CMK (cell line): ENCODE data around the gene CTAG1B.
"Not testable (repeated sequence)": the region's sequence is repeated elsewhere in the genome, so short reads cannot be mapped to it uniquely, and the experiment has no call there.

Source experiments
- DNase-seq: peaks from one replicate; pipeline ENCODE4 v3.0.0-alpha.2; 2010; ENCODE audit warnings: low read depth

The CTAG1B gene

DNA sequence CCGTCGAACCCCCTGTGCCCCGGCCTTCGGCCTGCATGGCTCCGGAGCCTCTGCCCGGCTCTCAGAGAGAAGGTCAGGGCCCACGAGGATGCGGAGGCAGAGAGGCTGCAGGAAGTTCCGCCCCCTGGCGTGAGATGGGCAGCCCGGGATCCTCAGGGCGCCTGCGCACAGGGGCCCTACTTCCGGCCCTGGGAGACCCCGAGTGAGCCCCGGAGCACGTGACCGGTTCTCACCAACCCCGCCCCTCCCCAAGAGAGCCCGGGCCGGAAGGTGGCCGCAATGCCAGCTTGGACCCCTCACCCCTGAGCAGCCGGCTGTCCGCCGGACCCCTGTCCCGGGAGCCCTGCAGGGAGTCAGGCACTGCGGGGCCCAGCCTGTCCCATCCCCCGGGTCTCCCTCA lies at the start of gene CTAG1B:
Gene CTAG1B (minus strand): TSS at position 101 of the 400 bp plus-strand sequence. CDS start 64 bp downstream, at position 37.
- not testable (repeated sequence) for DNase-seq

DNA sequence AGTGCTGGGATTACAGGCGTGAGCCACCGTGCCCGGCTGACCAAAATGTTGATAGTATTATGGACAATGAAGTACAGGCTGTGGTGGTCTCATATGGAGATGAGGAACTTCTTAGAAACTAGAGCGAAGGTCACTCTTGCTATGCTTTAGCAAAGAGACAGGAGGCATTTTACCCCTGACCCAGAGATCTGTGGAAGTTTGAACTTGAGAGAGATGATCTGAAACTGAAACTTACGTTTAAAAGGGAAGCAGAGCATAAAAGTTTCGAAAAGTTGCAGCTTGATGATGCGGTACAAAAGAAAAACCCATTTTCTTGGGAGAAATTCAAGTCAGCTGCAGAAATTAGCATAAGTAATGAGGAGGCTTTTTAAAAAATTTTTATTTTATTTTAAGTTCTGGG lies 42.8 kb upstream of the CTAG1B start:
- DNase-seq, result no peak

DNA sequence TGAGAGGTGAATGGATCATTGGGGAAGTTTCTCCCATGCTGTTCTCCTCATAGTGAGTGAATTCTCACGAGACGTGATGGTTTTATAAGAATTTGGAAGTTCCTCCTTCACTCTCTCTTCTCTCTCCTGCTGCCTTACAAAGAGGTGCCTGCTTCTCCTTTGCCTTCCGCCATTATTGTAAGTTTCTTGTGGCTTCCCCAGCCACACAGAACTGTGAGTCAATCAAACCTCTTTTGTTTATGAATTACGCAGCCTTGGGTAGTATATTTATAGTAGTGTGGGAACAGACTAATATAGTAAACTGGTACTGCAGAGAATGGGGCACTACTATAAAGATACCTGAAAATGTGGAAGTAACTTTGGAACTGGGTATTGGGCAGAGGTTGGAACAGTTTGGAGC lies 42.1 kb upstream of the CTAG1B start:
- no peak for DNase-seq

DNA sequence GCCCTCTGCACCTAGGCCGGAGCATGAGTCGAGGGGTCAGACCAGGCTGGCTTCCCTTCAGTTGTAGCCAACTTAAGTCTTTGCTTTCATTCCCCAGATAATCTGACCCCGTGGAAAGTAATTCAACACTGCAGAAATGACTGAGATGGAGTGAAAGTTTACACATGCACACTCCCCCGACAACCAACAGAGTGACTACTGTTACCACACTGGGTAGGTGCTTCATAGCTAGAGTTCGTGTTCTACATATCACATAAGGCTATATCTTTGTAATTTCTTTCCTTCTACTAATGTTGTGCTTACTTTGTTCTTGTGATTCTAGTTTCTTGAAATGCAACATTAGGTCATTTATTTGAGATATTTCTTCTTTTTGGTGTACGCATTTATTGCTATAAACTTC lies 41.5 kb upstream of the CTAG1B start:
- no peak for DNase-seq

DNA sequence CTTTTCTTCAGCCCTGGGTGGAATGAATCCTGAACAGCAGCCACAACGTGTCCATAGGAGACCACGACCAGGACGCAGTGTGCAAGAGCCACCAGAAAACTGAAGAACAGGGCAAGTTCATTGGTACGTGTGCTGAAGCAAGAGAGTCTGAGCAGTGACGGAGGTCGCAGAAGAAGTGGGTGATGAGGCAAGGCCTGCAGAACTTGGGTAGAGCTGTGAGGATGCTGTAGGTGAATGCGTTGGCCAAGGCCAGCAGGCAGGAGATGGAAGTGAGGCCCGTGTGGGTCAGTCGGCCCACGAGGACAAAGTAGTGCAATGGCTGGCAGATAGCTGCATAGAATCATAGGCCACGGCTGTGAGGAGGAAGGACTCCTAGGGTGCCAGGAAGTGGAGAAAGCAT lies 39.9 kb upstream of the CTAG1B start:
- DNase-seq, result no peak

DNA sequence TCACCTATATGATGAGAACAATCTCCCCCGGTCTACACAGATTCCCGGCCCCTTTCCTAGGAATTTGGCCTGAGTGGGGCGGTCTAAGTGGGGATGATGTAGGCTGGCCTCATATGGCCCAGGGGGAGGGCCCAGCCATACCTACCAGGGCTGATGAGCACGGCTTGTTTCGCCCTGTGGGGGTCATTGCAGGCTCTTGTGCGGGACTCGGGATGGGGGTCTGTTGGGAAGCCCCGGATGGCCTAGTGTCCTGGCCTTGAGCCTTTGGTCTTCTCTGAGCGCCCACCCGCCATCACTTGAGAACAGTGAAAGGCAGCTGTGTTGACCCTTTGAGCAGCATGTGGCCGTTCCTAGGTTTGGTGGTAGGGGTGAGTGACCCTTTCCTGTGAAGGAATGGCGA lies 39.1 kb upstream of the CTAG1B start:
- DNase-seq, result no peak

DNA sequence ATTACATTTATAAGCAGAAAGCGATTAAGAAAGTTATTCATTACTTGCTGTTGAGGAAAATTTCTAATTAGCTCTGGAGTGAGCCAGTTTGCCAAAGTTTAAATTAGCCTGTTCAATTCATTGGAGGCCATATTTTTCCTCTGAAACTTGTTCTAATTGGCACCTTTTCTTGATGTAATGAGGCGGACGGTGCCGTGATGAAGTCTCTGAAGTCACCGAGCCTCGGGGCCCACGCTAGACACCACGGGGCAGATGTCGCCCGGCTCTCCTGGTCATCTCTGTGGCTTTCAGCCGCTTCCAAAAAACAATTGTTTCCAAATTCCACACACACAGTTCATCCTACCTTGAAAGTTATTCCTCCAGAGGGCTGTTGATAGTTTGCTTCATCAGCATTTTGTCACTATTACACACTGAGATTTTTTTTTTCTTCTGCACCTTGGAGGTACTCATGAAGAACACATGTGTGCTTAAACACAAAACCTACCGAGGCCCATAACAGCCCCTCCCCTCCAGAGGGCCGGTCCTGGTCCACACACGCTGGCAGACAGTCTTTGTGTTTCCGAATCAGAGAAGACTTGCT lies 38.2 kb upstream of the CTAG1B start:
- no peak for DNase-seq

DNA sequence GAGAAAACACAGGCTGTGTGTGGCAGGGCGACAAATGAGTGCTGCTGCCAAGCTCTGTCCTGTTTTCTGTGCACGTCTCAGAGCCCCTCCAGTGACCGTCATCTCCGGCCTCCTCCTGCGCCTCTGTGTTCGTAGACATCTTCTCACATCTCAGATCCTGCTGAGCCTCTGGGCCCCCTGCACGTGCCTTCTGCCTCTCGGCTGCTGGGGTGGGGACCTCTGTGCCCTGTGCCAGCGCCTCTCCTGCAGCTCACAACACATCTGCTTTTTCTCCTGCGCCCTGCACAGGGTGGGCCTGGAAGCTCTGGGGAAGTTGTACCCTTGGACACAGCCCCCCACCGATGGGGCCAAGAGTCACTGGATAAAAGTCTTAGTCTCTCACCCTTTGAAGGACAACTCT lies 36.7 kb upstream of the CTAG1B start:
- no peak for DNase-seq

DNA sequence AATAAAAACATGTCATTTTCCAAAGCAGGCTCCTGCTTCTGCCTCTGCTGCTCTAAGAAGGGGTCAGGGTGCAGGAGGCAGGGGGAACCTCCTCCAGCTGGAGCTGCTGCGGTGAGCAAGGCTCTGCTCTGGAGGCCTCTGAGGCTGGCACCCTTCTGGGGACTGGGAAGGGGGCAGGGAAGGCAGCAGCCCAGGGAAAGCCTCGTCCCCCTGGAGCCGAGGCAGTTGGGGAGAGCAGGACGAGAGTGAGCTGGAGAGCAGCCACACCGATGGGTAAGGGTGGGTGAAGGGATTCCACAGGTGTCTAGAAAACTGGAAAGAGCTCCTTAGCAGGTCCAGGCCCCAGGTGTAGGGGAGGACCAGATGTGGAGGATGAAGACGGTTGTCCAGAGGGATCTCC lies 36.3 kb upstream of the CTAG1B start:
- no peak for DNase-seq

DNA sequence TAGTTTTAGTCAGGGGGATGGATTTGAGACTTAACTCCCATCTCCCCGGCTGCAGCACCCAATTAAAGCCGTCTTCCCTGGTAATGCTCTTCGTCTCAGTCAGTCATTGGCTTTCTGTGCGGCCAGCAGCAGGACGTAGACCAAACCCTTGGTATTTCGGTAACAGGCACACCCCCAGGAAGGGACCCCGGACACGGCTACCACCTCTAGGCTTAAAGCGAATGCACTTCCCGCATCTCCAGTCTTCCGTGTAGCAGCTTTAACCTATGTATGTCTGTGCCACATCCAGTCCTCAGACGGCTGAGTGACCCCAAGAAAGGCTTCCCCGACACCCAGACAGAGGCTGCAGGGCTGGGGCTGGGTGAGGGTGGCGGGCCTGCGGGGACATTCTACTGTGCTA lies 35.8 kb upstream of the CTAG1B start:
- DNase-seq, result no peak

DNA sequence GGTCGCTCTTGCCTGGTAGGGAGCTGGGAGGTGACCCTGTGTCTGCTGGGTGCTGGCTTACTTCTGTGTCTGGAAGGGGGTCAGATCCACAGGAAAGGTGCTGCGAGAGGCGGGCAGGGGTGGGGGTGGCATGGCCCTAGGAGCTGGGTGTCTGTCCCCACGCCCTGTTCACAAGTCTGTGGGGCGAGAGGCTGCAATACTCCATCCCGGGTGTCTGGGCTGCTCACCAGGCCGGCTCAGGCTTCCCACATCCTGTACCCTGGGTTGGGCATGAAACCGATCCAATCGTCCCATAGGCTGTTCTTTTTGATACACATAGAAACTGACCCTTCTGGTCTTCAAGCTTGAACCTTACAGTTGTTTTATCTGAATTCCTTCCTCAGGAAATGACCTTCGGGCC lies 35.3 kb upstream of the CTAG1B start:
- DNase-seq, result no peak

DNA sequence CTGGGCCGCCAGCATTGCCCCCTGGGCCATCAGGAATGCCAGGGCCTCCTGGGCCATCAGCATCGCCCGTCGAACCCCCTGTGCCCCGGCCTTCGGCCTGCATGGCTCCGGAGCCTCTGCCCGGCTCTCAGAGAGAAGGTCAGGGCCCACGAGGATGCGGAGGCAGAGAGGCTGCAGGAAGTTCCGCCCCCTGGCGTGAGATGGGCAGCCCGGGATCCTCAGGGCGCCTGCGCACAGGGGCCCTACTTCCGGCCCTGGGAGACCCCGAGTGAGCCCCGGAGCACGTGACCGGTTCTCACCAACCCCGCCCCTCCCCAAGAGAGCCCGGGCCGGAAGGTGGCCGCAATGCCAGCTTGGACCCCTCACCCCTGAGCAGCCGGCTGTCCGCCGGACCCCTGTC lies 34.3 kb upstream of the CTAG1B start, which contains the start of gene CTAG2:
Gene CTAG2 (minus strand): TSS at position 167 of the 400 bp plus-strand sequence. CDS start 64 bp downstream, at position 103.
- not testable (repeated sequence) for DNase-seq

DNA sequence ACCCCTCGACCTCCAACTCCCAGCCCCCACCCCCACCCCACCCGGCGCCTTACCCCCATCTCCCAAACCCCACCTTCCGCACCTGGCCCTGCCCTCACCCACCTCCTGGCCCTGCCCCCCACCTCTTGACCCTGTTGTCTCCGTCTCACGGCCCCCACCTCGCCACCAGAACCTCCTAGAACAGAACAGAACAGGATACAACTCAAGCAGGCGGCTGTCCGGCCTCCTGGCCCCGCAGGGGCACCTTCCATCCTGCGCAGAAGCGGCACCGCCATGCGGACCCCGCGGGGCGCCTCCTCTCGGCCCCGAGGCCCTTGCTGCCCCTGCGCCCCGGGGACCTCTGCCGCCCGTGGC lies 33.9 kb upstream of the CTAG1B start:
- DNase-seq, result no peak

DNA sequence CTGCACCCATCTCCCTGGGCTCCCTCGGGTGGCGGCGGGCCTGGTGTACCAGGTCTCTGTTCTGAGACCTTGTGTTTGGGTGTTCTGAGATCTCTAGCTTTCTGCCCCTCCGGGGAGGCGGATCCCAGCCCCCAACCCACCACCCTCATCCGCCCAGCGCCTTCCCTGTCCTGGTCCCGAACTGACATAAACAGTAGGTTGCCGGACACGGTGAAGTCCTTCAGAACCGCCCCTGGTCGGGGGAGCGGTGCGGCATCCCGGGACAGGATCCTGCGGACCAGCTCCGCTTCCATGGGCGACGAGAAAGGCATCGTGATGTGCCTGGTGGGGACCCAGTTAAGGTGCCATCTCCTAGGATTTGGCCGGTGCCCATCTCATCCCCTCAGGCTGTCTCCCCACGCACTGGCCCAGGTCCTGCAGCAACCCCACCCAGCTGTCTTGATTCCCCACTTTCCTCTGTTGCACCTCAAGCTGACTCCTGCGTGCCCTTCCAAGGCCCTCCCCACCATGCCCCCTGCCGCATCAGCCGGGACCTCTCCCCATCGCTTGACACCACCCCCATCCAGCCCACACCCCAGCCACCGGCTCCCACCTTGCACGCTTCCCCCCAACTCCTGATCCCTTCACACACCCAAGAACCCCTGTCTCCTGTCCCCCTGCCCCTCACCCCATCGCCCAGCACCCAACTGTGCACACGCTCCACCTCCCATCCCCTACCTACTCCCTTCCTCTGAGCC lies 33.4 kb upstream of the CTAG1B start:
- no peak for DNase-seq

DNA sequence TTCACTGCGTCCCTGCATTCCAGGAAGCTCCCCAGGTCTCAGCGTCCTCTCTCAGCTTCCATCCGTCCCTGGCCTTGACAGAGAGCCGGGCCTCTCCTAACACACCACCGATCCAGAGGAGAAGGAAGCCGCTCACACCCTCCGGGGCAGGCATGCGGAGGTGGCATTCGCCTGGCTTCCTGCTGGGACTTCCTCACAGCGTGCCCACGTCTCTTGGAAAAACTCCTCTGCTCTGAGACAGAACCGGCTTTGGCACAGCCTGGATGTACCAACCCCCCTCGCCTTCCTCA lies 31.1 kb upstream of the CTAG1B start:
- no peak for DNase-seq

DNA sequence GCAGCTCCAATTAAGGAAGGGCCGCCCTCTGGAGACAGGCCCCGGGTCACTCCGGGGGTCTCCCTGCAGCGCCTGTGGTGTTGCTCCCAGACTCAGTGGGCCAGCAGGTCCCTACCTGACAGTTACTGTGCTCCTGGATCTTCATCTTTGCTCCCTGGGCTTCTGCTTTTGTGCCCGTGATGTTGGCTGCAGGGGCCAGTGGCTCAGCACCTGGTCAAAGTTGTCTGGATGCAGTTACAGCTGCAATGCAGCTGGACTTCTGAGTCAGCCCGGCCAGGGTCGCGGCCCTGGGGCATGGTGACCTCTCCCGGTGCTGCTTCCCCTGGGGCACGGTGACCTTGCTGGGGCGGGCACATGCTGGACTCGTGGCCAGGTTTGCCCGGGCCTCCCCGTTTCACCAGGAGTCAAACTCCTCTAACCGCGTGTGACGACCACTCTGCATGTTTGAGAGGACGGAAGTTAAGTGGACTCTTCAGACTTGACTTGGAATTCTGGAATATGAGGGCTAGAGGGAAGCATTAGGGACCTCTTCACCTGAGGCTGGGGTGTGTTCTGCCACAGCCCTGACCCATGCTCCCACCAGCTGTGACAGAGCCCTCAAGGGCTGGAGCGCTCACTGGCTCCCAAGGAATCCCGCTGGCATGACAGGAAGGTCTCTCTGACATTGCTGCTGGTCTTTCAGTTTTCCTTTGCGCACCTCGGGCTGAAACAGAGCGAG lies 30.6 kb upstream of the CTAG1B start:
- DNase-seq, result no peak

DNA sequence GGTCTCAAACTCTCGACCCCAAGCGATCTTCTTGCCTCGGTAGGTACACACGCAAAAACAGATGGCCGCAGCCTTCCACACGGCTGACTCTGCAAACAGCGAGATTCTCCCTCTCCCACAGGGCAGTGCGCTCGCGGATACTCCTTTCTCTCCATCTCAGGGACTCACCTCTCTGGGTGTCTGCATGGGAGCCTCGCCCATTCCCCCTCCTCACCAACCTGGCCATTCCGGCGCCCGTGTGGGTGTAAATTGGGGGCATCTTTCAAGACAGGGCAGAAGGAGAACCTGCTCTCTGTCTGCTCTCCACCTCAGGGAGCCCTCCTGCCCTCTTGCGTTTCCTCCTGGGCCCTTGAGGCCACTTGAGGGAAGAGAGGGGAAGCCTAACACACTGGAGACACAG lies 29.8 kb upstream of the CTAG1B start:
- no peak for DNase-seq

DNA sequence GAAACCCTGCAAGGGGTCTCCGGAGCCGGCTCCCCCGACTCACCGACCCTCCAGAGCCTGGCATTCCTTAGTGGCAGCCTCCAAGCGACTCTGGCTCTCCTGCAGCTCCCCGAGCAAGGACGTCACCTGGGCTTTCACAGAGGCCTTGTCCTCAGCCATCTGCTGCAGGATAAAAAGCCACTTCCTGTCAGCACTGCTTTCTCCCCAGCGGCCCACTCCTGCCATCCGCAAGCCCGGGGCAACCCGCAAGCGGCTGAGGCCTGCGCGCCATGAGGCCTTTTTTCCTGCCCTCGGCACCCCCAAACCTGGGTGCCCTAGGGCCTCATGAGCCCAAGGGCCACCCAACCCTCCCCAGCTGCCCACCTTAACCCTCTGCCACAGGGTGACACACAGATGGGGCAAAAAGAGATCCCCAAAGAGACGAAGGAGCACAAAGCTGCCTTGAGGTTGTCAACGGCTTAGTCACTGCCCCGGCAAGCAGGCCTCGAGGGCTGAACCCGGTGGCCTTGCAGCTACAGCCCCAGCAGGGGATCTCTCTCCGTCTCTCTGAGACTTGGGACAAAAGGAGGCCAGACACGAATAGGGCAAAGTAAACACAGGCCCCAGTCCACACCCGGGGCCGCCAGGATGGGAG lies 26.8 kb upstream of the CTAG1B start:
- DNase-seq, result not testable (repeated sequence)

DNA sequence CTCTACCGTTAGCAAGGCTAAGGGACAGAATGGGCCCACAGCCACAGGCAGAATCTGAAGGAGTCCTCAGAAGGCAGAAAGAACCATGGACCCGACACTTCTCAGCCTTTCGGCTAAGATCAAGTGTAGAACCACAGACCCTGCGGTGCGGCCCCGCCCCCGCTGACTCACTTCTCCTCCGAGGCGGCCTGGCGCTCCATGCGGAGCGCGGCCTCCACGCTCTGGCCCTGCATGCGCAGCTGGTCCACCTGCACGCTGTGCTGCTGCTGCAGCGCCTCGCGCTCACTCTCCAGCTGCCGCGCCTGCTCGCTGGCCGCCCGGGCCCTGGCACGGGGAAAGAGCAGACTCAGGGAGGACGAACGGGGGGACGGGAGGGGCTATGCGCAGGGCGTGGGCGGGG lies 24.6 kb upstream of the CTAG1B start:
- not testable (repeated sequence) for DNase-seq

DNA sequence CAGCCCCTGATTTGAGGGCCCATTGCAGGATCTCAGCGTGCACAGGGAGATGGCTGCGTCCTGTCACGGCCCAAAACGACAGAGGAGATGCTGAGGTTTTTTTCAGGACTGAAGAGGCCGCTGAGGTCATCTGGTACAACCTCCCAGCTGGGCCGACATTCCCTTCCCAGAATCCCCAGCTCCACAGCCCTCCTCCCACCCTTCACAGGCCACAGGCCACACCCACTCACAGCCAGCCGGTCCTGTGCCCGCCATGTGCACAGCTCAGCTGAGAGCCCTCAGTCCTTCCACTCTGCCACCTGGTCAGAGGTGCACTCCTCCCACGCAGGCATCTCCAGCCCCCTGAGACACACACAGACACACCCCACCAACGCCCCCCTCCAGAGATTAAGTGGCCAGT lies 22.7 kb upstream of the CTAG1B start:
- not testable (repeated sequence) for DNase-seq

DNA sequence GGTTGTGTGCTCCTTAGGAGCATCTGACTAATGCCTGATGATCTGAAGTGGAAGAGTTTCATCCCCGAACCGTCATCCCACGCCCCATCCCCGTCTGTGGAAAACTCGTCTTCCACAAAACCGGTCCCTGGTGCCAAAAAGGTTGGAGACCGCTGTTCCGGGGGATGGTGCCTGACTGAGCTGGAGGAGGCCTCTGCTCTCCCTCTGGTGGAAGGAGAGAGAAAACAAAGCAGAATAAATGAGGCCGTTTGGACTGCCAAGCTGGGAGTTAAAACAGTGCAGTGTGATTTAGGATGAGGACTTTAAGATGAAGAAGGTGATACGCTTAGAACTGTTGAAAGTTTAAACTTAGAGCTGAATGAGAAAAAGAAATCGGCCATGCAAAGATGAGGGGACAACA lies 14.6 kb upstream of the CTAG1B start:
- DNase-seq, result not testable (repeated sequence)

DNA sequence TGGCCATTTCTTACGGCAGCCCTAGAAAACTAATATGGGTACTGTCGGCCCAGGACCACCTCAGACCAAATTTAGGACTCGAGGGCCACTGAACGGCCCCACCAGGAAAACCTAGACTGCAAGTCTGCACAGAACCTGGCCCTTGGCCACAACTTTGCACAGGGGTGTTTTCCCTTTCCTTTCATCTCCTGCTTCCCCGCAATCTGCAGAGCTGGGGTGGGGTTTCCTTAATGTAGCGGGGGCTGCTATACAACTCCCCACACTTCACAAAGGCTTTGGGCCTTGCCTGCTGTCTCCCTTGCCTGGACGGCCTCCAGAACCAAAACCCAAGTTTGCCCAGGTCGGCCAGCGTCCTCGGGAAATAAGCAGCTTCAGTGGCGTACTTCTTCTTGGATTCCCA lies 11.9 kb upstream of the CTAG1B start:
- not testable (repeated sequence) for DNase-seq

DNA sequence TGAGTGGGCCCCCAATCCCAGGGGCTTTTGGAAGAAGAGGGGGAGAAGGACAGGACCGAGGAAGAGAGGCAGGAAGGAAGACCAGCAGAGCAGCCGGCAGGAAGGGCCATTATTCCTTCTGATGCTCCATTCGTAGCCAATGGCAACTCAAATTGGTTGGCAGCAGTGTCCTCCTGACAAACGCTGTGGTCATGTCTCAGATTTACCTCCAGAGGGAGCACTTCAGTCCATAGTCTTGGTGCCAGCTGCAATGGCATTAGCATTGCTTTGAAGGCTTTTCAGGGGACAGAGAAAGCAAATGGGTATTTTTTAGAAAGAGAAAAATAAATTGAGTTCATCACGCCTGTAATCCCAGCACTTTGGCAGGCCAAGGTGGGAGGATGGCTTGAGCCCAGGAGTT lies 9.9 kb upstream of the CTAG1B start:
- not testable (repeated sequence) for DNase-seq
